WERI-Rb-1 (cell line): ENCODE measurements around the gene CAV1.
A peak's percentile ranks its signal among the peaks of the same experiment; 100 is the strongest.

Experiments
- DNase-seq: peaks from one replicate; pipeline ENCODE4 v3.0.0-alpha.2; 2020
- H3K27ac ChIP-seq: fragments of 250-450 bp; sonication (Bioruptor Pico); 2 replicates; pipeline ENCODE4 v1.5.1; 2020; ENCODE audit warnings: mild to moderate bottlenecking, moderate library complexity
- H3K27me3 ChIP-seq: fragments of 250-450 bp; sonication (Bioruptor Pico); 2 replicates; pipeline ENCODE4 v1.5.1; 2021; ENCODE audit warnings: mild to moderate bottlenecking, low read depth, moderate library complexity; ENCODE audit not compliant: insufficient read depth, severe bottlenecking
- H3K36me3 ChIP-seq: fragments of 250-450 bp; sonication (Bioruptor Pico); 2 replicates; pipeline ENCODE4 v1.5.1; 2020; ENCODE audit warnings: mild to moderate bottlenecking, moderate library complexity
- H3K4me3 ChIP-seq: 2 replicates; pipeline ENCODE4 v1.5.1; 2011; ENCODE audit warnings: low read depth, mild to moderate bottlenecking, control low read depth, low read length
- H3K9me3 ChIP-seq: fragments of 250-450 bp; sonication (Bioruptor Pico); 2 replicates; pipeline ENCODE4 v1.5.1; 2021; ENCODE audit warnings: mild to moderate bottlenecking, moderate library complexity; ENCODE audit not compliant: severe bottlenecking
- CTCF ChIP-seq: IDR thresholded peaks from 2 replicates; pipeline ENCODE4 v1.5.1; 2011; ENCODE audit warnings: low read depth, mild to moderate bottlenecking, control low read depth, inconsistent platforms, low read length

CAV1 gene

GRCh38 chr7:116517626-116518025 is 7.2 kb upstream of the CAV1 start:
- Histone ChIP-seq H3K9me3 (no peaks in the 10 kb centered on the region), H3K27me3 (peaks cover 64% of the 10 kb centered on the region), H3K27ac (no peak overlapping the region), H3K4me3 (no peak overlapping the region), H3K36me3 (no peaks in the 10 kb centered on the region)
- DNase-seq, result no peak
- TF ChIP-seq CTCF, result no peak

- H3K9me3 ChIP-seq, result no peaks in the 10 kb centered on the region
- no peak for TF ChIP-seq CTCF
- no peak overlapping the region for H3K27ac ChIP-seq
- DNase-seq, result no peak
- H3K4me3 ChIP-seq, result no peak overlapping the region
- H3K36me3 ChIP-seq, result no peaks in the 10 kb centered on the region
- peaks cover 71% of the 10 kb centered on the region for H3K27me3 ChIP-seq
These were observed 5.9 kb upstream of the CAV1 start for GRCh38 chr7:116518961-116519360.

GRCh38 chr7:116521046-116521664 is 3.7 kb upstream of the CAV1 start:
- Histone ChIP-seq H3K27ac (no peak overlapping the region), H3K36me3 (no peaks in the 10 kb centered on the region), H3K9me3 (no peaks in the 10 kb centered on the region), H3K27me3 (peaks cover 78% of the 10 kb centered on the region), H3K4me3 (no peak overlapping the region)
- TF ChIP-seq CTCF, result no peak
- no peak for DNase-seq

- peaks cover 84% of the 10 kb centered on the region for H3K27me3 ChIP-seq
- H3K27ac ChIP-seq, result no peak overlapping the region
- H3K36me3 ChIP-seq, result no peaks in the 10 kb centered on the region
- H3K9me3 ChIP-seq, result no peaks in the 10 kb centered on the region
- H3K4me3 ChIP-seq, result no peak overlapping the region
- TF ChIP-seq CTCF, result no peak
- DNase-seq, result no peak
These were observed 2.6 kb upstream of the CAV1 start for GRCh38 chr7:116522247-116522646.

- Histone ChIP-seq H3K27ac (no peak overlapping the region), H3K9me3 (no peaks in the 10 kb centered on the region), H3K27me3 (peaks cover 84% of the 10 kb centered on the region), H3K4me3 (no peak overlapping the region), H3K36me3 (no peaks in the 10 kb centered on the region)
- DNase-seq, result no peak
- TF ChIP-seq CTCF, result no peak
These were observed 621 bp upstream of the CAV1 start for GRCh38 chr7:116524221-116524608.

- H3K27ac ChIP-seq, result no peak overlapping the region
These were observed 569 bp downstream of the CAV1 start for GRCh38 chr7:116525298-116525912.

More at GRCh38 chr7:116525298-116525912, 569 bp downstream of the CAV1 start:
- Histone ChIP-seq H3K4me3 (peak overlapping the region; percentile 31), H3K27me3 (peaks cover 72% of the 10 kb centered on the region), H3K36me3 (no peaks in the 10 kb centered on the region), H3K9me3 (no peaks in the 10 kb centered on the region)
- DNase-seq, result no peak
- TF ChIP-seq CTCF, result no peak
